ENCODE results near the gene HSPB2. TPM values are rescaled to one million over a fixed set of nuclear protein-coding genes. Genes with fewer than 3 reads are reported as not detected.

Gene HSPB2
- total and polyA plus RNA-seq, 2 donors (not counting 1 experiment from before 2014, with no cell fraction given): 2.5 to 2.8 TPM

GRCh38 chr11:111906680-111907079 is 5.9 kb upstream of the HSPB2 start:
- Histone ChIP-seq H3K4me2 (ENCODE audit: extremely low read depth, insufficient read depth, low read length) (no peak overlapping the region), H3K4me1 (ENCODE audit: control insufficient read depth, extremely low read depth, insufficient read depth, low read length) (peaks cover 2% of the 10 kb centered on the region), H3K9ac (ENCODE audit: insufficient read depth, low read length) (no peak overlapping the region), H2AFZ (ENCODE audit: low read length) (no peak overlapping the region), H3K4me3 (replicated peaks in 1 of 4; ENCODE audit: control extremely low read depth in 1 of 4, insufficient read depth in 1 of 4, low read depth in 3 of 4, low read length in 4 of 4) (no peak overlapping the region), H3K36me3 (ENCODE audit: control insufficient read depth, insufficient read depth, low read length) (no peaks in the 10 kb centered on the region), H4K20me1 (ENCODE audit: control insufficient read depth, extremely low read depth, insufficient read depth, low read length) (no peaks in the 10 kb centered on the region), H3K79me2 (ENCODE audit: control insufficient read depth, insufficient read depth, low read length) (no peaks in the 10 kb centered on the region), H3K27me3 (ENCODE audit: control insufficient read depth, insufficient read depth, low read length) (no peaks in the 10 kb centered on the region), H3K9me3 (ENCODE audit: control insufficient read depth, insufficient read depth, low read depth, low read length) (no peaks in the 10 kb centered on the region), H3K27ac (ENCODE audit: insufficient read depth, low read length) (no peak overlapping the region)
- no peak for TF ChIP-seq EZH2 (IDR thresholded peaks at IDR 0.05; ENCODE audit: low read length, missing control alignments)
- TF ChIP-seq CTCF (conservative IDR thresholded peaks at IDR 0.05 in 1 of 2, IDR thresholded peaks at IDR 0.05 in 1 of 2; ENCODE audit: low read depth in 1 of 2, low read length in 2 of 2): no peak
- no peak for DNase-seq (ENCODE audit: low read depth in 2 of 2)

GRCh38 chr11:111908639-111909305 is 3.8 kb upstream of the HSPB2 start:
- Histone ChIP-seq H4K20me1 (ENCODE audit: control insufficient read depth, extremely low read depth, insufficient read depth, low read length) (no peaks in the 10 kb centered on the region), H3K4me3 (replicated peaks in 1 of 4; ENCODE audit: control extremely low read depth in 1 of 4, insufficient read depth in 1 of 4, low read depth in 3 of 4, low read length in 4 of 4) (no peak overlapping the region), H3K4me2 (ENCODE audit: extremely low read depth, insufficient read depth, low read length) (no peak overlapping the region), H3K9me3 (ENCODE audit: control insufficient read depth, insufficient read depth, low read depth, low read length) (no peaks in the 10 kb centered on the region), H3K79me2 (ENCODE audit: control insufficient read depth, insufficient read depth, low read length) (no peaks in the 10 kb centered on the region), H3K27ac (ENCODE audit: insufficient read depth, low read length) (no peak overlapping the region), H3K36me3 (ENCODE audit: control insufficient read depth, insufficient read depth, low read length) (no peaks in the 10 kb centered on the region), H3K9ac (ENCODE audit: insufficient read depth, low read length) (no peak overlapping the region), H3K27me3 (ENCODE audit: control insufficient read depth, insufficient read depth, low read length) (no peaks in the 10 kb centered on the region), H2AFZ (ENCODE audit: low read length) (no peak overlapping the region), H3K4me1 (ENCODE audit: control insufficient read depth, extremely low read depth, insufficient read depth, low read length) (peaks cover 11% of the 10 kb centered on the region)
- no peak for TF ChIP-seq CTCF (conservative IDR thresholded peaks at IDR 0.05 in 1 of 2, IDR thresholded peaks at IDR 0.05 in 1 of 2; ENCODE audit: low read depth in 1 of 2, low read length in 2 of 2)
- no peak for TF ChIP-seq EZH2 (IDR thresholded peaks at IDR 0.05; ENCODE audit: low read length, missing control alignments)
- no peak for DNase-seq (ENCODE audit: low read depth in 2 of 2)

- Histone ChIP-seq H3K27me3 (ENCODE audit: control insufficient read depth, insufficient read depth, low read length) (no peaks in the 10 kb centered on the region), H3K9me3 (ENCODE audit: control insufficient read depth, insufficient read depth, low read depth, low read length) (no peaks in the 10 kb centered on the region), H2AFZ (ENCODE audit: low read length) (no peak overlapping the region), H3K36me3 (ENCODE audit: control insufficient read depth, insufficient read depth, low read length) (no peaks in the 10 kb centered on the region), H3K4me1 (ENCODE audit: control insufficient read depth, extremely low read depth, insufficient read depth, low read length) (peaks cover 15% of the 10 kb centered on the region), H3K4me2 (ENCODE audit: extremely low read depth, insufficient read depth, low read length) (no peak overlapping the region), H3K9ac (ENCODE audit: insufficient read depth, low read length) (no peak overlapping the region), H3K79me2 (ENCODE audit: control insufficient read depth, insufficient read depth, low read length) (no peaks in the 10 kb centered on the region), H3K4me3 (replicated peaks in 1 of 4; ENCODE audit: control extremely low read depth in 1 of 4, insufficient read depth in 1 of 4, low read depth in 3 of 4, low read length in 4 of 4) (no peak overlapping the region), H3K27ac (ENCODE audit: insufficient read depth, low read length) (no peak overlapping the region), H4K20me1 (ENCODE audit: control insufficient read depth, extremely low read depth, insufficient read depth, low read length) (no peaks in the 10 kb centered on the region)
- DNase-seq (ENCODE audit: low read depth in 2 of 2): no peak
- TF ChIP-seq CTCF (conservative IDR thresholded peaks at IDR 0.05 in 1 of 2, IDR thresholded peaks at IDR 0.05 in 1 of 2; ENCODE audit: low read depth in 1 of 2, low read length in 2 of 2): no peak
- no peak for TF ChIP-seq EZH2 (IDR thresholded peaks at IDR 0.05; ENCODE audit: low read length, missing control alignments)
Measured at GRCh38 chr11:111909378-111909777, 3.2 kb upstream of the HSPB2 start.

Measured in fibroblast of lung (primary cell).